K562 (cell line): ENCODE results near the gene ATP2B1. TPM values are rescaled to one million over a fixed set of nuclear protein-coding genes. Genes with fewer than 3 reads are reported as not detected.
A peak's percentile ranks its signal among the peaks of the same experiment; 100 is the strongest.

Experiments
- ATAC-seq: fragments of 200-7000 bp; cut with Tn5 transposase; 3 replicates; pipeline ENCODE4 v1.9.1; 2020; ENCODE audit warnings: moderate library complexity
- BruUV-seq: library from RNA; stranded (reverse); fragments of 400-500 nt; replicated peaks from 2 replicates; lab custom pipeline; 2021; lab: Mats Ljungman, UMichigan
- CTCF ChIA-PET: fragments of 300-600 bp; formaldehyde crosslinking; extraction: SDS; loops from one replicate; lab custom pipeline; 2021; ENCODE audit warnings: low intra/inter-chr PET ratio; lab: Yijun Ruan, JAX
- POLR2A ChIA-PET: fragments of 300-600, 350-650 bp; sonication (Branson Sonifier 250); formaldehyde crosslinking; extraction: SDS; loops from one replicate; lab custom pipeline; 2021; ENCODE audit warnings: antibody characterized with exemption, inconsistent platforms; lab: Yijun Ruan, JAX
- DNase-seq, 4 experiments: peaks; one replicate each; pipeline versions ENCODE4 v3.0.0 to v3.0.0-alpha.2; 2011 to 2018; ENCODE audit warnings: low spot score in 3 of 4, mixed read lengths in 3 of 4; ENCODE audit errors: extremely low read depth in 1 of 4
- FAIRE-seq: peaks from 2 replicates; lab custom pipeline; 2011; peaks lifted over from hg19 to GRCh38; lab: Jason Lieb, UNC
- H2AFZ ChIP-seq: 2 replicates; pipeline ENCODE4 v1.6.0; 2011; ENCODE audit warnings: low read depth, low read length, control low read depth, inconsistent platforms
- H3K27ac ChIP-seq: fragments of 200-600 bp; 3 replicates; pipeline ENCODE4 v1.8.0; 2011; ENCODE audit warnings: low read depth, mild to moderate bottlenecking, control low read depth, inconsistent platforms, low read length, moderate library complexity, mixed read lengths; ENCODE audit errors: extremely low read depth
- H3K27me3 ChIP-seq, 2 experiments: fragments of 300-600 bp in 1 of 2; 2 replicates in 1 of 2; 3 replicates in 1 of 2; pipeline versions ENCODE4 v1.6.0 to v1.8.0; 2011; ENCODE audit warnings: inconsistent platforms in 2 of 2, low read length in 2 of 2, mild to moderate bottlenecking in 1 of 2, mixed read lengths in 1 of 2, moderate library complexity in 1 of 2; ENCODE audit not compliant: control insufficient read depth in 2 of 2, insufficient read depth in 2 of 2
- H3K36me3 ChIP-seq: fragments of 300-600 bp; 3 replicates; pipeline ENCODE4 v1.8.0; 2011; ENCODE audit warnings: mild to moderate bottlenecking, low read length, inconsistent platforms; ENCODE audit not compliant: control insufficient read depth, insufficient read depth
- H3K4me1 ChIP-seq, 2 experiments: fragments of 200-600 bp in 1 of 2; replicated peaks in 1 of 2; 2 replicates in 1 of 2; 3 replicates in 1 of 2; pipeline versions ENCODE4 v1.5.1 to v1.8.0; 2011; ENCODE audit warnings: inconsistent platforms in 2 of 2, low read length in 2 of 2, mild to moderate bottlenecking in 1 of 2, mixed read lengths in 1 of 2, moderate library complexity in 1 of 2; ENCODE audit not compliant: control insufficient read depth in 2 of 2, insufficient read depth in 2 of 2
- H3K4me2 ChIP-seq: 2 replicates; pipeline ENCODE4 v1.6.1; 2011; ENCODE audit warnings: low read length, control low read depth, inconsistent platforms, mixed read lengths; ENCODE audit not compliant: insufficient read depth
- H3K4me3 ChIP-seq: fragments of 200-600 bp; sonication (generic), shearing (Covaris generic); 2 replicates; pipeline ENCODE4 v1.5.1; 2016; ENCODE audit warnings: control low read depth, inconsistent platforms
- H3K79me2 ChIP-seq: fragments of 200-600 bp; 3 replicates; pipeline ENCODE4 v1.8.0; 2011; ENCODE audit warnings: low read length, inconsistent platforms; ENCODE audit not compliant: control insufficient read depth, insufficient read depth
- H3K9ac ChIP-seq, 2 experiments: 2 replicates each; pipeline versions ENCODE4 v1.6.0 to v1.6.1; 2011; ENCODE audit warnings: low read depth in 2 of 2, low read length in 2 of 2, control low read depth in 1 of 2, inconsistent platforms in 1 of 2, mild to moderate bottlenecking in 1 of 2, mixed read lengths in 1 of 2; ENCODE audit not compliant: insufficient read depth in 1 of 2
- H3K9me1 ChIP-seq: one replicate; pipeline ENCODE4 v1.6.0; 2011; ENCODE audit warnings: inconsistent platforms, mild to moderate bottlenecking, low read length, moderate library complexity; ENCODE audit not compliant: control insufficient read depth, insufficient read depth
- H3K9me3 ChIP-seq: replicated peaks from 2 replicates; pipeline ENCODE4 v1.5.1; 2011; ENCODE audit warnings: low read depth, low read length, inconsistent platforms; ENCODE audit not compliant: control insufficient read depth, insufficient read depth
- H4K20me1 ChIP-seq: replicated peaks from 2 replicates; pipeline ENCODE4 v1.6.1; 2011; ENCODE audit warnings: low read length, inconsistent platforms, mixed read lengths; ENCODE audit not compliant: control insufficient read depth, insufficient read depth
- ARID1B ChIP-seq: fragments of 450-650 bp; IDR thresholded peaks from 2 replicates; pipeline ENCODE4 v1.6.1; 2016; ENCODE audit warnings: antibody characterized with exemption, mild to moderate bottlenecking, inconsistent platforms
- CBFA2T2 ChIP-seq: fragments of 450-650 bp; conservative IDR thresholded peaks from 2 replicates; pipeline ENCODE4 v1.6.1; 2017; ENCODE audit warnings: mild to moderate bottlenecking
- CBFA2T3 ChIP-seq: fragments of 450-650 bp; IDR thresholded peaks from 2 replicates; pipeline ENCODE4 v1.6.1; 2017
- HSF4 ChIP-seq: fragments of 250-450 bp; sonication (Bioruptor Pico); IDR thresholded peaks from 2 replicates; pipeline ENCODE4 v2.1.2; 2022; ENCODE audit warnings: mild to moderate bottlenecking, moderate library complexity, borderline replicate concordance
- IRF2 ChIP-seq: sonication (generic); formaldehyde crosslinking; IDR thresholded peaks from 2 replicates; pipeline ENCODE4 v1.8.1; 2022; ENCODE audit warnings: mild to moderate bottlenecking, missing genetic modification reagents
- NCOR1 ChIP-seq: fragments of 450-650 bp; IDR thresholded peaks from 2 replicates; pipeline ENCODE4 v1.6.1; 2016; ENCODE audit warnings: mild to moderate bottlenecking, moderate library complexity
- PCBP2 ChIP-seq: fragments of 200-400 bp; formaldehyde crosslinking; IDR thresholded peaks from 2 replicates; pipeline ENCODE4 v1.6.1; 2018; ENCODE audit warnings: low read length, low read depth, mild to moderate bottlenecking, moderate library complexity; ENCODE audit not compliant: poor library complexity, severe bottlenecking
- SMARCB1 ChIP-seq: IDR thresholded peaks from 2 replicates; pipeline ENCODE4 v1.6.1; 2011; ENCODE audit warnings: improper control_type of control experiment, low read depth; ENCODE audit not compliant: insufficient read length
- SOX6 ChIP-seq: fragments of 450-650 bp; IDR thresholded peaks from 2 replicates; pipeline ENCODE4 v1.6.1; 2014; ENCODE audit warnings: mild to moderate bottlenecking
- TAL1 ChIP-seq: fragments of 450-650 bp; IDR thresholded peaks from 2 replicates; pipeline ENCODE4 v1.6.1; 2016; ENCODE audit warnings: mild to moderate bottlenecking
- TCF3 ChIP-seq: sonication (generic); formaldehyde crosslinking; IDR thresholded peaks from 2 replicates; pipeline ENCODE4 v1.4.0; 2020; ENCODE audit warnings: mild to moderate bottlenecking, missing genetic modification reagents
- TEAD4 ChIP-seq, 2 experiments: sonication (generic) in 1 of 2; formaldehyde crosslinking in 1 of 2; IDR thresholded peaks; 2 replicates each; pipeline versions ENCODE4 v1.6.1 to v1.8.0; 2012 to 2022; ENCODE audit warnings: borderline replicate concordance in 1 of 2, inconsistent platforms in 1 of 2, low read length in 1 of 2, mild to moderate bottlenecking in 1 of 2, missing genetic modification reagents in 1 of 2
- in situ Hi-C: fragments of 300-500 bp; cut with MboI; formaldehyde crosslinking; loops from 4 replicates; pipeline ENCODE4 v1.15.0; 2018; ENCODE audit warnings: inconsistent platforms, mixed read lengths
- intact Hi-C: fragments of 100-400 bp; cut with micrococcal nuclease; formaldehyde crosslinking; loops from 2 replicates; pipeline ENCODE4 v1.14.2; 2022
- polyA plus RNA-seq, 8 experiments: library from polyadenylated mRNA; depleted of rRNA in 4 of 8; stranded (reverse) in 5 of 8; unstranded in 3 of 8; fragments of >200 nt; fragmentation: Nextera tagmentation in 2 of 8; fragmentation: Illumina TruSeq in 1 of 8; extraction: Ambion mirVana in 2 of 8; extraction: Trizol in 1 of 8; gene quantifications; 2 replicates each; pipeline versions ENCODE4 v1.2.1 to v1.2.3, GENCODE V29; 2011 to 2014; ENCODE audit warnings: inconsistent platforms in 1 of 8, missing spikeins in 1 of 8
- total RNA-seq, 7 experiments: library from RNA; depleted of rRNA in 6 of 7; stranded (reverse); fragments of >200 nt in 6 of 7; fragmentation: Illumina TruSeq in 2 of 7; extraction: Trizol in 2 of 7; gene quantifications; 2 replicates each; pipeline versions ENCODE4 v1.2.1 to v1.2.3, GENCODE V29; 2011 to 2021; ENCODE audit warnings: low replicate concordance in 1 of 7

The ATP2B1 gene
- total and polyA plus RNA-seq, 9 of the 15 experiments (the other 6 are each of a cell fraction or from before 2014, with no cell fraction given) = 8.6 to 39.0 (median 27.8) TPM

DNA sequence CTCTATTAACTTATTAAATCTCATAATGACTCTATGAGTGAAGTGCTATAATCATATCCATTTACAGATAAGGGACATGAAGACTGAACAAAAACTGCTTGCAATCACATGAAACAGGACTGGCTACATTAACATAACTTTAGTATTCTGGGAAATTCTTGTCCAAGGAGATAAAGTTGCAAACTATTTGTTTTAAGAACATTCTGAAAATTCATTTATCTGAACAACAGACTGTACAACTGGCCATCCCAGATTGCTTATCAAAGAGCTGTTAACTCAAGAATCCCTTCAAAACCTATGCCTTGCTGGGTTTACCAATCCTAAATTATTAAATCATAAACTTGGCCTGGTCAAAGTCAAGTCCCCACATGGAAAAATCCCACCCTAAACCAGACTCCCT, 143.6 kb downstream of the ATP2B1 start:
- H3K79me2 ChIP-seq = no peaks in the 10 kb centered on the region
- H4K20me1 ChIP-seq = no peaks in the 10 kb centered on the region
- FAIRE-seq = no peak
- no peak overlapping the region for H2AFZ ChIP-seq
- in situ Hi-C loops = no loop called here
- ATAC-seq = no peak
- H3K27me3 ChIP-seq = no peaks in the 10 kb centered on the region
- no peak for DNase-seq
- no peak overlapping the region for H3K4me2 ChIP-seq
- H3K9me3 ChIP-seq = no peaks in the 10 kb centered on the region
- no peak overlapping the region for H3K4me3 ChIP-seq
- no peaks in the 10 kb centered on the region for H3K9me1 ChIP-seq
- POLR2A ChIA-PET = no interaction called here
- H3K9ac ChIP-seq = no peak overlapping the region
- H3K27ac ChIP-seq = no peak overlapping the region
- peaks cover 0 to 10% of the 10 kb centered on the region in 2 experiments; a peak in 1 of 5 replicates for H3K4me1 ChIP-seq
- no peaks in the 10 kb centered on the region for H3K36me3 ChIP-seq
- BruUV-seq = no TSS peak
- peak; percentile 41 for TF ChIP-seq TAL1
- TF ChIP-seq CBFA2T3 = peak; percentile 45
- peak; percentile 58 for TF ChIP-seq SOX6
- peak; percentile 39; the same call in 1 of the 2 replicates for TF ChIP-seq CBFA2T2
- TF ChIP-seq TCF3 (CRISPR knock-in tag) = peak; percentile 55
- no peak for TF ChIP-seq PCBP2
- TF ChIP-seq TEAD4 (IDR thresholded peaks at IDR 0.05; ENCODE audit: low read length) = peak; percentile 40; the same call in 1 of the 2 replicates
- no peak for TF ChIP-seq TEAD4 (CRISPR knock-in tag; IDR thresholded peaks at IDR 0.05; ENCODE audit: borderline replicate concordance)
- no peak for TF ChIP-seq IRF2 (CRISPR knock-in tag)
- no peak for TF ChIP-seq SMARCB1
- no peak for TF ChIP-seq HSF4 (CRISPR knock-in tag)
- 0 out of 2 replicates have a peak, but pooled peaks have one; percentile 13 for TF ChIP-seq NCOR1
- peak; percentile 59 for TF ChIP-seq ARID1B
- TF ChIP-seq, all 486 proteins: peak for 8
- intact Hi-C loops = no loop called here
- CTCF ChIA-PET = no interaction called here
